Stimulated activated CD8-positive, alpha-beta memory T cell treated with anti-CD3 and anti-CD28 coated beads, Interleukin-4, amount 100 ng/mL, for 24 hours (primary cell): ENCODE measurements around the gene STX2.
"Not testable (repeated sequence)": the region's sequence is repeated elsewhere in the genome, so short reads cannot be mapped to it uniquely, and the experiment has no call there.

ENCODE experiments used
- DNase-seq: peaks from one replicate; pipeline ENCODE4 v3.0.0-alpha.2; 2020; ENCODE audit warnings: low read depth

Gene STX2

GRCh38 chr12:130764475-130765185 lies 74.4 kb downstream of the STX2 start:
- no peak for DNase-seq

DNA sequence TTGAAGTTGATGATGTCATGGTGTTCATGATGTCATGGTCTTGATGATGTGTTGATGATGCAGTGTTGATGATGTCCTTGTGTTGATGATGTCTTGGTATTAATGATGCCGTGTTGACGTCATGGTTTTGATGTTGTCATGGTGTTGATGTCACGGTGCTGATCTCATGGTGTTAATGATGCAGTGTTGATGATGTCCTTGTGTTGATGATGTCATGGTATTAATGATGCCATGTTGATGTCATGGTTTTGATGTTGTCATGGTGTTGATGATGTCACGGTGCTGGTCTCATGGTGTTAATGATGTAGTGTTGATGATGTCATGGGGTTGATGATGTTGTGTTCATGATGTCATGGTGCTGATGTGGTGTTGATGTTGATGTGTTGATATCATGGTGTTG lies 75.0 kb downstream of the STX2 start:
- DNase-seq: no peak

- DNase-seq: no peak
Measured at GRCh38 chr12:130762319-130762675, 76.8 kb downstream of the STX2 start.

GRCh38 chr12:130761537-130762318 lies 77.3 kb downstream of the STX2 start:
- peak; percentile 44 for DNase-seq

- DNase-seq: no peak
Measured at GRCh38 chr12:130754234-130754901, 84.7 kb downstream of the STX2 start.

- no peak for DNase-seq
Measured at GRCh38 chr12:130752692-130753230, 86.3 kb downstream of the STX2 start.

GRCh38 chr12:130752037-130752436 lies 87.0 kb downstream of the STX2 start:
- DNase-seq: not testable (repeated sequence)

DNA sequence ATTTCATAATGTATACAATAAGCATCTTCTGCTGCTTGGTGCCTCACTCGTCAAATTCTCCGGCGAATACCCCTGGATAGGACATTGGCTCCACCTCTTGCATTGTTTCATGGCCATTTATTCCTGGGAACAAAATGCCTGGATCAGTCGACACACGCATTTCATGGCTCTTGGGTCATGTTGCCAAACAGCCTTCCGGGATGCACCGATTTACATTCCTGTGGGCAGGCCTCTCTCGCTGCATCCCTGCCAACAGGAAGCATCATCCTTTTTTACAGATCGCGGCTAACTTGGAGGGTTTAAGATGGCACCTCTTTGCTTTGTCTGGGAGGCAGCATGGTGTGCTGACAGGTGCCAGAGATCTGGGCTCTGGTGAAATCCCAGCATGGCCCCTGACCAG lies 90.3 kb downstream of the STX2 start:
- no peak for DNase-seq

GRCh38 chr12:130747867-130748740 lies 90.9 kb downstream of the STX2 start:
- DNase-seq: peak; percentile 64

GRCh38 chr12:130746546-130746945 lies 92.5 kb downstream of the STX2 start:
- DNase-seq: no peak

DNA sequence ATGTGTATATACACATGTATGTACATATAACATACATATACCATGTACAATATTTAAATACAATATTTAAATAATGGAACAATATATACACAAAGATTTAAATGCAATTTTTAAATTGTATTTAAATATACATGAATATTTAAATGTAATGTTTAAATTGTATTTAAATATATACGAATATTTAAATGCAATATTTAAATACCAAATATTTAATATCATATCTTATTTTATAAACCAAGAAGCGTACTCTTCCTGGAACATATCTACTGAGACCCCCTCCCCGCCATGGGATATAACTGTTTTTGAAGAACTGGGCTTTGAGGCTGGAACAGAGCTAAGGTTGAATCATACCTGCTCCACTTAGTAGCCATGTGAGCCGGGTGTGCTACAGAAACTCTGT lies 93.1 kb downstream of the STX2 start:
- DNase-seq: no peak

- no peak for DNase-seq
Measured at GRCh38 chr12:130744274-130744673, 94.8 kb downstream of the STX2 start.

DNA sequence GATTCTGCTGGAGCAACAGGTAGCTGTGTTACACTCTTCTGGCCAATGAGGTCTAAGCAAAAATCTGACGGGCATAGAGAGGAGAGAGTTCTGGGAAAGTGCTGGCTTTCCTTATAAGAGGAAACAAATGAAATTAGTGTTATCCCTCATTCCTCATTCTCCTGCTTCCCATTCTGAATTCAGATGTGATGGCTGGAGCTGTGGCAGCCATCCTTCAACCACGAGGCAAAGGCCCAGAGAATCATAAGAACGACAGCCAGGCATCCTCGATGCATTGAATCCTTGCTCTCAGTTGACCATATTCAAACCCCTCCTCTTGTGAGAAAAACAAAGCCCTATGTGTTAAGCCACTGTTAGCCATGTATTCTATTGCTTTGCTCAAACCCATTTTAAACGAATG lies 95.4 kb downstream of the STX2 start:
- DNase-seq: no peak

- no peak for DNase-seq
Measured at GRCh38 chr12:130743176-130743575, 95.9 kb downstream of the STX2 start.

GRCh38 chr12:130742716-130743115 lies 96.3 kb downstream of the STX2 start:
- no peak for DNase-seq

DNA sequence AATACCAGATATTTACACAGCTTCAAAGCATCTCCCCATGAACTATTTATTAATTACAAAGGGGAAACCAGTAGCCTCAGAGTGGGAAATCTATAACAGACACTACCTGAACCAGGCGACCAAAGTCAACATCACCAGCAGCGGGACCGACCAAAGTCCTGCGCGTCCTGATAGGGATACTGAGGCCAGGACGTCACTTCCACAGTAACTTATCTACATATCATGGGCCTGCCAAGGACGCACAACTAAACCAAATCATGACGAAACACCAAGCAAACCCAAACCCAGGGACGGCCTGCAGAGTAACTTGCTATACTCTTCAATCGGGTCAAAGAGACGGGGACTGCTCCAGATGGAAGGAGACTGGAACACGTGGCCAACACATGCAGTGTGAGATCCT lies 96.9 kb downstream of the STX2 start:
- no peak for DNase-seq
